A673 (cell line): ENCODE measurements around the gene NUMB.

ENCODE experiments used
- CTCF ChIP-seq: fragments of 300-800, 200-600 bp; sonication (generic); conservative IDR thresholded peaks from 2 replicates; pipeline ENCODE4 v1.5.1; 2017; ENCODE audit warnings: low read depth, mild to moderate bottlenecking, antibody characterized with exemption, low read length, moderate library complexity, mixed read lengths
- EZH2 ChIP-seq: fragments of 200-600 bp; sonication (generic); IDR thresholded peaks from 2 replicates; pipeline ENCODE4 v1.6.1; 2017; ENCODE audit warnings: borderline replicate concordance, low read depth, mild to moderate bottlenecking, mixed read lengths, antibody characterized with exemption, low read length; ENCODE audit not compliant: poor library complexity, severe bottlenecking

- TF ChIP-seq CTCF (no peak), EZH2 (no peak)
Observed at GRCh38 chr14:73286598-73286997, 171.7 kb downstream of the NUMB start.
